Ramos (cell line): ENCODE results near the gene HPN.

ENCODE experiments used
- in situ Hi-C: fragments of 300-500 bp; cut with MboI; formaldehyde crosslinking; loops from one replicate; pipeline ENCODE4 v1.14.3; 2022; ENCODE audit warnings: low sequenced_read_pairs; ENCODE audit not compliant: unreplicated experiment

HPN gene

GRCh38 chr19:35059006-35059798, 17.7 kb downstream of the HPN start:
- in situ Hi-C loops, result no loop called here

GRCh38 chr19:35059799-35060091, 18.2 kb downstream of the HPN start:
- in situ Hi-C loops, result loop anchor here (5.0 kb wide), 1 partner anchor 78 kb away; the partner anchor contains the start of genes FXYD1 and LGI4

DNA sequence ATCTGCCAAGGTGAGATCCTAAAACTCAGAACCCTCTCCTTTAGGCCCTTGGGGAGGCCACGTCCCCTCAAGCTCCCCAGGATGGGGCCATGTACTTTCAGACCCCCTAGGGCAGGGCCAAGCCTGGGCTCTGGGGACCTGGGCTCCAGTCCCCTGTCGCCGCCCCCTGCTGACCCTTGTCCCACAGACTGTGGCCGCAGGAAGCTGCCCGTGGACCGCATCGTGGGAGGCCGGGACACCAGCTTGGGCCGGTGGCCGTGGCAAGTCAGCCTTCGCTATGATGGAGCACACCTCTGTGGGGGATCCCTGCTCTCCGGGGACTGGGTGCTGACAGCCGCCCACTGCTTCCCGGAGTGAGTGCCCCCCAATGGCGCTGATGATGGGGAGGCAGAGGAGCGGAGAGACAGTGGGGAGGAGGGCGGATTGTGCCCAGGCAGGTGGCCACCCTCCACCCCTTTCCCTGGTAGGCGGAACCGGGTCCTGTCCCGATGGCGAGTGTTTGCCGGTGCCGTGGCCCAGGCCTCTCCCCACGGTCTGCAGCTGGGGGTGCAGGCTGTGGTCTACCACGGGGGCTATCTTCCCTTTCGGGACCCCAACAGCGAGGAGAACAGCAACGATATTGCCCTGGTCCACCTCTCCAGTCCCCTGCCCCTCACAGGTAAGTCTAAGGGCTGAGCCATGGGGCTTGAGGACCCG, 18.8 kb downstream of the HPN start:
- in situ Hi-C loops, result loop anchor here (5.0 kb wide), 1 partner anchor 77 kb away; the partner anchor contains the start of genes FXYD1 and LGI4

DNA sequence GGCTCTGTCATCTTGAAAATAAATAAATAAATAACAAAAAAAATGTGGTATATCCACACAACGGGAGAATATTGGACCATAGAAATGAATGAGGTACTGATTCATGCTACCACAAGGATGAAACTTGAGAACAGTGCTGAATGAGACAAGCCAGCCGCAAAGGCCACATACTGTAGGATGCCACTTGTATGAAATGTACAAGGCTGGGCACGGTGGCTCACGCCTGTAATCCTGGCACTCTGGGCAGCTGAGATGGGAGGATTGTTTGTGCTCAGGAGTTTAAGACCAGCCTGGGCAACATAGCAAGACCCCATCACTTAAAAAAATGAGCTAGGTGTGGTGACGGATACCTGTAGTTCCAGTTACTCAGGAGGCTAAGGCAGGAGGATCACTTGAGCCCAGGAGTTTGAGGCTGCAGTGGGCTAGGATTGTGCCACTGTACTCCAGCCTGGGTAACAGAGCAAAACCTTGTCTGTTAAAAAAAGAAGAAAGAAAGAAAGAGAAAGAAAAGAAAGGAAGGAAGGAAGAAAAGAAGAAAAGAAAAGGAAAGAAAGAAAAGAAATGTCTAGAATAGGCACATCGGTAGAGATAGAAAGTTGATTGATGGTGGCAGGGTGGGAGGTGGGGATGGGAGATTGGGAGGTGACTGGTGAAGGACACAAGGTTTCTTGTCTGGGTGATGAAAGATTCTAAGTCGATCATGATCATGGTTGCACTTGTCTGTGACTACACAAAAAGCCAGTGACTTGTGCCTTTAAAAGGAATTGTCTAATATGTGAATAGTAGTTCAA, 20.3 kb downstream of the HPN start:
- in situ Hi-C loops, result loop anchor here (5.0 kb wide), 1 partner anchor 76 kb away; the partner anchor contains the start of genes FXYD1 and LGI4

- in situ Hi-C loops, result loop anchor here (5.0 kb wide), 1 partner anchor 74 kb away; the partner anchor contains the start of genes FXYD1 and LGI4
Measured at GRCh38 chr19:35062942-35063341, 21.4 kb downstream of the HPN start.

DNA sequence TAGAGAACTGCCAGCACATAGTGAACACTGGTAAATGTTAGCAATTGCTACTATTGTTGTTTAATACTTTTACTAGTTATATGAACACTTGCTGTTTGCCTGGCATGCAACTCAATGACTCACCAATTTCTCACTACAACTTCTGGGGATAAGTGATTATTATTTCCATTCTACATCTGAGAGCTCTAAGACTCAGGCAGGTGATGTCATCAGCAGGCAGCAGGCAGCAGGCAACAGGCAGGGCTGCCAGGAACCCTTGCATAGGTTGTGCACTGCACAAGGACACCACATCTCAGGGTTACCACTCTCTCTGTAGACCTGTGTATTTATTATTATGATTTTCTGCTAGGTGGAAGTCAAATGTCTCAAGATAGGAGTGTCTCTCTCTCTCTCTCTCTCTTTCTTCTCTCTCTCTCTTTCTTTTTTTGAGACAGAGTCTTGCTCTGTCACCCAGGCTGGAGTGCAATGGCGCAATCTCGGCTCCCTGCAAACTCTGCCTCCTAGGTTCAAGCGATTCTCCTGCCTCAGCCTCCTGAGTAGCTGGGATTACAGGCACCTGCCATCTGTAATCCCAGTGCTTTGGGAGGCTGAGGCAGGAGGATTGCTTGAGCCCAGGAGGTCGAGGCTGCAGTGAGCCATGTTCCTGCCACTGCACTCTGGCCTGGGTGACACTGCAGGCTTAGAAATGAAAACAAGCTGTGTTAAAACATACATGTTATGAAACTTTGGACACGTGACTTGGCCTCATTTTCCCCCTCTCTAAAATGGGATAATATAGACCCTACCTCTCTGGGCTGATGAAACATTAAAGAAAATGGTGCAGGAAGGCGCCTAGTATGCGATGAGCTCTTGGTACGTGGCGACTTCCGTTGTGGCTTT, 22.7 kb downstream of the HPN start:
- in situ Hi-C loops, result loop anchor here (5.0 kb wide), 1 partner anchor 73 kb away; the partner anchor contains the start of genes FXYD1 and LGI4

DNA sequence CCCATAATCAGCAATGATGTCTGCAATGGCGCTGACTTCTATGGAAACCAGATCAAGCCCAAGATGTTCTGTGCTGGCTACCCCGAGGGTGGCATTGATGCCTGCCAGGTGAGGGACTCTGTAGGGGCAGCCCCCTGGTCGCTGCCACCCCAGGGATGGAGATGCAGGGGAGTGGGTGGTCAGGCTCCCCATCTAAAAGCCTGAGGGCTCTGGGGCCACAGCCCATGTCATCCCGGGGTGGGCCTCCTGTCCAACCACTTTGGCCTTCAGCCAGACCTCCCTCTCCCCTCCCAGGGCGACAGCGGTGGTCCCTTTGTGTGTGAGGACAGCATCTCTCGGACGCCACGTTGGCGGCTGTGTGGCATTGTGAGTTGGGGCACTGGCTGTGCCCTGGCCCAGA, 24.1 kb downstream of the HPN start:
- in situ Hi-C loops, result no loop called here

DNA sequence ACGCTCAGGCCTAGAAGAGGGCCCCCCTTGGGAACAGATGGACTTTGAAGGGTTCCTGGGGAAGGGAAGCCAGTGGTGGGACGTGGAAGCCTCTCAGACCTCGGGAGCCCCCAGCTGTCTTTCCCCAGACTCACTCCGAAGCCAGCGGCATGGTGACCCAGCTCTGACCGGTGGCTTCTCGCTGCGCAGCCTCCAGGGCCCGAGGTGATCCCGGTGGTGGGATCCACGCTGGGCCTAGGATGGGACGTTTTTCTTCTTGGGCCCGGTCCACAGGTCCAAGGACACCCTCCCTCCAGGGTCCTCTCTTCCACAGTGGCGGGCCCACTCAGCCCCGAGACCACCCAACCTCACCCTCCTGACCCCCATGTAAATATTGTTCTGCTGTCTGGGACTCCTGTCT, 24.6 kb downstream of the HPN start:
- in situ Hi-C loops, result no loop called here

- in situ Hi-C loops, result no loop called here
Measured at GRCh38 chr19:35066691-35067563, 25.4 kb downstream of the HPN start.

DNA sequence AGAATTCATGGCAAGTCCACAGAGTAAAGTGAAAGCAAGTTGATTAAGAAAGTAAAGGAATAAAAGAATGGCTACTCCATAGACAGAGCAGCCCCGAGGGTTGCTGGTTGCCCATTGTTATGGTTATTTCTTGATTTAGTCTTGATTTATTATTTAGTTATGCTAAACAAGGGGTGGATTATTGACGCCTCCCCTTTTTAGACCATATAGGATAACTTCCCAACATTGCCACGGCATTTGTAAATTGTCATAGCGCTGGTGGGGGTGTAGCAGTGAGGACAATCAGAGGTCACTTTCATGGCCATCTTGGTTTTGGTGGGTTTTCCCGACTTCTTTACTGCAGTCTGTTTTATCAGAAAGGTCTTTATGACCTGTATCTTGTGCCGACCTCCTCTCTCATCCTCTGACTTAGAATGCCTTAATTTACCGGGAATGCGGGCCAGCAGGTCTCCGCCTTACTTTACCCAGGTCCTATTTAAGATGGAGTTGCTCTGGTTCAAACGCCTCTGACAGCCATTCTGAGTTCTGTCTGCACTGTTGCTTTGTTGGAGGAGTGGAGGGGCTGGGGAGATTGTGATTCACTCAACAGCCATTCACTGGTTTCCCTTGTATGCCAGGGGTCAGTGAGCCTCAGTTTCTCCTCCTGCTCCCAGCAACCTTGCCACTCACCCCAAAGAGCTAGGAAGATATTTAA, 27.6 kb downstream of the HPN start:
- in situ Hi-C loops, result no loop called here

DNA sequence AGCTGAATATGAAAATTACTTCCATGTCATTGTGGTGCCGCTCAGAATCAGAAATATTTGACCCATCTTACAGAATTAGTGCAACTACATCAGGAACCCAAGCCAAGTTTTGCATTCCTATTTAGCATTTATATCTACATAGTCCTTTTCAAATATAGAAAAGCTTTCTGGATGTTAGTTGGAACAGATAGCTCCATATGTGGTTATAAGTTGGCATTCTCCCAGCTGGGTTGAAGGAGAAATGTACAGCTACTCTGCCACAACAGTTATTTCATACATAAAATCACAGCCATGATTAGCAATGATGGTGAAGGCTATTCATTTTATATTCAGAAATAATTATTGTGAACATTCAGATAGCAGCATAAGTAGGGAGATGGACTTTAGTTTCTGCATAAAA, 28.2 kb downstream of the HPN start:
- in situ Hi-C loops, result no loop called here

- in situ Hi-C loops, result no loop called here
Measured at GRCh38 chr19:35070471-35070870, 28.9 kb downstream of the HPN start.

GRCh38 chr19:35073516-35073915, 32.0 kb downstream of the HPN start:
- in situ Hi-C loops, result no loop called here

GRCh38 chr19:35073941-35074340, 32.4 kb downstream of the HPN start:
- in situ Hi-C loops, result no loop called here

- in situ Hi-C loops, result loop anchor here (5.0 kb wide), 1 partner anchor 138 kb away; no protein-coding TSS in a partner anchor
Measured at GRCh38 chr19:35074426-35075201, 33.1 kb downstream of the HPN start.

DNA sequence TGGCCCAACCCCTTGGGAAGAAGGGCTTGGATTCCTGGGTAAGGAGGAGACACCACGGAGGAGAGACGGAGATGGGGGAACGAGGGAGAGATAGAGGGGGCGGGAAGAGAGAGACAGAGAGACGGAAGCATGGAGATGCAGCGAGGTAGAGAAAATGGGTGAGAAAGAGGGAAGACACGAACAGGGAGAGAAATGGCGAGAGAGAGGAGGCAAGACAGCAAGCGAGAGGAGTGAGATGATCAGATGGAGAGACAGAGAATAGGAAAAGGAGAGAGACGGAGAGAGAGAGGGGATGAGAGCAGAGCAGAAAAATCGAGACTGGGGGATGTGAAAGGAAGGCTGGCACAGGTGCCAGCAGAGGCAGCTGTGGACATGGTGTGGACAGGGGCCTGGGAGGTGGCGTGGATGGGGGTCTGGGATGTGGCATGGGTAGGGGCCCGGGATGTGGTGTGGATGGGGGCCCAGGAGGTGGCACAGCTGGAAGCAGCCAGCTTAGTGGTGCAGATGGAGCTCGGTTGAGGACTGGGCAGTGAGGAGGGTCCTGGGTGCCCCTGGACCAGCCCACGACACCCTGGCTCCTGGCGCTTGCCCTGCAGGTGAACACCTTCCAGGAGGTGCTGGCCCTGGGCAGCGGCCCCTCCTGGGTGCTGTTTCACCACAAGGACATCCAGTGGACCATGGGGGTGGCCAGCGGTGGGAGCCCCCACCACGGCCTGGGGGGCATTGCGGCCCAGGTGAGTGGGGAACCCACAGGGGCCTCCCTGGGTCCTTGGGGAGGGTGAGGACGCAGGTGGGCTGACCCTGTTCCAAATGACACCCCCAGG, 33.9 kb downstream of the HPN start:
- in situ Hi-C loops, result loop anchor here (5.0 kb wide), 1 partner anchor 137 kb away; no protein-coding TSS in a partner anchor

DNA sequence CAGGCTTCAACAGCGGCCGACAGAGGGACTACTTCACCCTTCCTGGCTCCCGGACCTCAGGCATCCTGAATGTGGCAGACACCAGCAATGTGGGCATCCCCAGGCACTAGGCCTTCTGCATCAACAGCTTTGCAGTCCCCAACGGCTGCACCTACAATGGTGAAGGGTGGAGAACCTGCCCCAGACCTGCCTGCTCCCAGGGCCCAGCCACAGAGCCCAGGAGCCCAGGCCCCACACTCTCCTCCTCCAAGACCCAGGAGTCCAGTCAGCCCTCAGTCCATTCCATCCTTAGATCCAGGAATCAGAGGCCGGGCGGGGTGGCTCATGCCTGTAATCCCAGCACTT, 34.5 kb downstream of the HPN start:
- in situ Hi-C loops, result loop anchor here (5.0 kb wide), 1 partner anchor 136 kb away; no protein-coding TSS in a partner anchor
